Nephron progenitor cell (in vitro differentiated cells): ENCODE measurements around the gene AFTPH.
A peak's percentile ranks its signal among the peaks of the same experiment; 100 is the strongest.

Source experiments
- DNase-seq: peaks from one replicate; pipeline ENCODE4 v3.0.0; 2021
- H3K27ac Mint-ChIP-seq: 2 replicates; pipeline ENCODE4 v1.8.0; 2021; ENCODE audit warnings: mild to moderate bottlenecking, moderate library complexity, mixed read lengths
- H3K27me3 Mint-ChIP-seq: 2 replicates; pipeline ENCODE4 v1.8.0; 2021; ENCODE audit warnings: mild to moderate bottlenecking, low read depth, mixed read lengths; ENCODE audit not compliant: poor library complexity
- H3K36me3 Mint-ChIP-seq: 2 replicates; pipeline ENCODE4 v1.8.0; 2021; ENCODE audit warnings: low read depth, mixed read lengths
- H3K4me1 Mint-ChIP-seq: 2 replicates; pipeline ENCODE4 v1.8.0; 2021; ENCODE audit warnings: mixed read lengths
- H3K4me3 Mint-ChIP-seq: 2 replicates; pipeline ENCODE4 v1.8.0; 2021; ENCODE audit warnings: mild to moderate bottlenecking, moderate library complexity, mixed read lengths
- H3K9me3 Mint-ChIP-seq: 2 replicates; pipeline ENCODE4 v1.8.0; 2021; ENCODE audit warnings: mild to moderate bottlenecking, moderate library complexity, mixed read lengths
- CTCF ChIP-seq: fragments of 200-600 bp; sonication (generic); IDR thresholded peaks from 2 replicates; pipeline ENCODE4 v1.5.0; 2021; ENCODE audit warnings: antibody characterized with exemption

The AFTPH gene

GRCh38 chr2:64562148-64562784 lies 38.1 kb downstream of the AFTPH start:
- Mint-ChIP-seq H3K4me3 (no peak overlapping the region), H3K4me1 (peaks cover 33% of the 10 kb centered on the region), H3K27ac (no peak overlapping the region), H3K27me3 (no peaks in the 10 kb centered on the region), H3K9me3 (no peaks in the 10 kb centered on the region), H3K36me3 (peaks cover 28% of the 10 kb centered on the region)
- TF ChIP-seq CTCF: no peak
- no peak for DNase-seq

GRCh38 chr2:64563436-64563938 lies 39.4 kb downstream of the AFTPH start:
- no peaks in the 10 kb centered on the region for H3K9me3 Mint-ChIP-seq
- H3K36me3 Mint-ChIP-seq: peaks cover 30% of the 10 kb centered on the region
- no peak for DNase-seq
- no peak overlapping the region for H3K4me3 Mint-ChIP-seq
- peaks cover 34% of the 10 kb centered on the region for H3K4me1 Mint-ChIP-seq
- TF ChIP-seq CTCF: no peak
- H3K27ac Mint-ChIP-seq: no peak overlapping the region
- H3K27me3 Mint-ChIP-seq: no peaks in the 10 kb centered on the region

- no peak for DNase-seq
- H3K4me3 Mint-ChIP-seq: no peak overlapping the region
- H3K36me3 Mint-ChIP-seq: peaks cover 17% of the 10 kb centered on the region
- TF ChIP-seq CTCF: no peak
- peak overlapping the region; percentile 96 for H3K27ac Mint-ChIP-seq
- H3K4me1 Mint-ChIP-seq: peaks cover 23% of the 10 kb centered on the region
- no peaks in the 10 kb centered on the region for H3K9me3 Mint-ChIP-seq
- H3K27me3 Mint-ChIP-seq: no peaks in the 10 kb centered on the region
These were observed 42.0 kb downstream of the AFTPH start for GRCh38 chr2:64565949-64566710.

- TF ChIP-seq CTCF: no peak
These were observed 43.3 kb downstream of the AFTPH start for GRCh38 chr2:64567473-64567872.

GRCh38 chr2:64568836-64569235 lies 44.7 kb downstream of the AFTPH start:
- DNase-seq: no peak
- H3K36me3 Mint-ChIP-seq: peaks cover 31% of the 10 kb centered on the region
- peaks cover 23% of the 10 kb centered on the region for H3K4me1 Mint-ChIP-seq
- H3K27ac Mint-ChIP-seq: no peak overlapping the region
- no peaks in the 10 kb centered on the region for H3K27me3 Mint-ChIP-seq
- no peak for TF ChIP-seq CTCF
- H3K9me3 Mint-ChIP-seq: no peaks in the 10 kb centered on the region
- no peak overlapping the region for H3K4me3 Mint-ChIP-seq

More at GRCh38 chr2:64567473-64567872, 43.3 kb downstream of the AFTPH start:
- H3K4me1 Mint-ChIP-seq: peaks cover 23% of the 10 kb centered on the region
- H3K4me3 Mint-ChIP-seq: no peak overlapping the region
- no peak overlapping the region for H3K27ac Mint-ChIP-seq
- H3K36me3 Mint-ChIP-seq: peaks cover 26% of the 10 kb centered on the region
- no peaks in the 10 kb centered on the region for H3K9me3 Mint-ChIP-seq
- DNase-seq: no peak
- H3K27me3 Mint-ChIP-seq: no peaks in the 10 kb centered on the region
